Trophoblast cell (in vitro differentiated cells and primary cell): ENCODE results near the gene CHRD.
A peak's percentile ranks its signal among the peaks of the same experiment; 100 is the strongest.

ENCODE experiments used
- DNase-seq, 2 donors: peaks; one replicate each; pipeline ENCODE4 v3.0.0-alpha.2; 2016
- H2AFZ ChIP-seq: 2 replicates; pipeline ENCODE4 v1.6.1; 2013; ENCODE audit warnings: low read length, moderate library complexity, mild to moderate bottlenecking; ENCODE audit not compliant: insufficient read depth, poor library complexity
- H2AK5ac ChIP-seq: 2 replicates; pipeline ENCODE4 v1.6.1; 2013; ENCODE audit warnings: mild to moderate bottlenecking, low read length
- H2BK120ac ChIP-seq: 2 replicates; pipeline ENCODE4 v1.6.1; 2013; ENCODE audit warnings: low read length, mild to moderate bottlenecking, moderate library complexity; ENCODE audit not compliant: insufficient read depth, poor library complexity
- H2BK12ac ChIP-seq: 2 replicates; pipeline ENCODE4 v1.6.1; 2013; ENCODE audit warnings: mild to moderate bottlenecking, low read length, moderate library complexity
- H2BK5ac ChIP-seq: 2 replicates; pipeline ENCODE4 v1.6.1; 2013; ENCODE audit warnings: low read length, low read depth, moderate library complexity, mild to moderate bottlenecking; ENCODE audit not compliant: poor library complexity
- H3K14ac ChIP-seq: 2 replicates; pipeline ENCODE4 v1.6.1; 2013; ENCODE audit warnings: mild to moderate bottlenecking, low read length
- H3K18ac ChIP-seq: 2 replicates; pipeline ENCODE4 v1.6.1; 2013; ENCODE audit warnings: mild to moderate bottlenecking, low read length
- H3K23ac ChIP-seq: 2 replicates; pipeline ENCODE4 v1.6.1; 2013; ENCODE audit warnings: low read length
- H3K27ac ChIP-seq: 2 replicates; pipeline ENCODE4 v1.5.1; 2013; ENCODE audit warnings: low read depth, mild to moderate bottlenecking, inconsistent platforms, low read length, moderate library complexity
- H3K27me3 ChIP-seq: 2 replicates; pipeline ENCODE4 v1.6.1; 2013; ENCODE audit warnings: inconsistent platforms, mild to moderate bottlenecking, low read length, moderate library complexity; ENCODE audit not compliant: insufficient read depth
- H3K36me3 ChIP-seq, 2 experiments: 1 replicate in 1 of 2; 2 replicates in 1 of 2; pipeline ENCODE4 v1.6.1; 2013; ENCODE audit warnings: low read length in 2 of 2, mild to moderate bottlenecking in 2 of 2, moderate library complexity in 1 of 2; ENCODE audit not compliant: insufficient read depth in 2 of 2, control insufficient read depth in 1 of 2
- H3K4ac ChIP-seq: 2 replicates; pipeline ENCODE4 v1.6.1; 2013; ENCODE audit warnings: low read depth, mild to moderate bottlenecking, low read length, moderate library complexity
- H3K4me1 ChIP-seq, 2 experiments: 1 replicate in 1 of 2; 2 replicates in 1 of 2; pipeline ENCODE4 v1.6.1; 2013; ENCODE audit warnings: low read length in 2 of 2, mild to moderate bottlenecking in 2 of 2, moderate library complexity in 1 of 2; ENCODE audit not compliant: insufficient read depth in 2 of 2, control insufficient read depth in 1 of 2
- H3K4me2 ChIP-seq: 2 replicates; pipeline ENCODE4 v1.6.1; 2013; ENCODE audit warnings: inconsistent platforms, mild to moderate bottlenecking, low read length, moderate library complexity
- H3K4me3 ChIP-seq: 2 replicates; pipeline ENCODE4 v1.5.1; 2013; ENCODE audit warnings: mild to moderate bottlenecking, low read depth, low read length, inconsistent platforms
- H3K79me1 ChIP-seq: one replicate; pipeline ENCODE4 v1.6.1; 2013; ENCODE audit warnings: low read length
- H3K79me2 ChIP-seq: 2 replicates; pipeline ENCODE4 v1.6.1; 2013; ENCODE audit warnings: low read length, mild to moderate bottlenecking; ENCODE audit not compliant: control insufficient read depth, insufficient read depth, poor library complexity
- H3K9ac ChIP-seq: 2 replicates; pipeline ENCODE4 v1.6.1; 2013; ENCODE audit warnings: mild to moderate bottlenecking, low read length
- H3K9me3 ChIP-seq: 2 replicates; pipeline ENCODE4 v1.6.1; 2013; ENCODE audit warnings: low read depth, mild to moderate bottlenecking, control low read depth, inconsistent platforms, low read length; ENCODE audit not compliant: insufficient read depth
- H4K12ac ChIP-seq: 2 replicates; pipeline ENCODE4 v1.6.1; 2013; ENCODE audit warnings: low read depth, mild to moderate bottlenecking, low read length, moderate library complexity
- H4K8ac ChIP-seq: 2 replicates; pipeline ENCODE4 v1.6.1; 2013; ENCODE audit warnings: low read depth, mild to moderate bottlenecking, low read length, moderate library complexity
- H4K91ac ChIP-seq: one replicate; pipeline ENCODE4 v1.6.1; 2013; ENCODE audit warnings: low read depth, mild to moderate bottlenecking, low read length, moderate library complexity
- WGBS: extraction: QIAGEN DNeasy Blood & Tissue Kit; methylation state at CpG from one replicate; pipeline ENCODE4 v1.1.7; 2013; ENCODE audit warnings: missing lambda C conversion rate; ENCODE audit not compliant: insufficient read length, insufficient coverage; ENCODE audit errors: extremely low coverage; 5-methylcytosine and 5-hydroxymethylcytosine counted together

Gene CHRD

GRCh38 chr3:184373422-184373821 lies 6.4 kb upstream of the CHRD start:
- H3K18ac ChIP-seq, result no peak overlapping the region
- no peak overlapping the region for H3K4me2 ChIP-seq
- no peaks in the 10 kb centered on the region for H3K27me3 ChIP-seq
- H2BK5ac ChIP-seq, result no peak overlapping the region
- H2BK120ac ChIP-seq, result no peak overlapping the region
- H3K23ac ChIP-seq, result no peak overlapping the region
- H3K9me3 ChIP-seq, result no peaks in the 10 kb centered on the region
- H4K91ac ChIP-seq, result no peak overlapping the region
- H3K4ac ChIP-seq, result no peak overlapping the region
- H3K14ac ChIP-seq, result no peak overlapping the region
- H2AFZ ChIP-seq, result no peak overlapping the region
- H3K79me2 ChIP-seq, result no peaks in the 10 kb centered on the region
- no peak overlapping the region for H3K9ac ChIP-seq
- no peak overlapping the region for H3K27ac ChIP-seq
- peak in 1 of 2 donors; percentile 12 for DNase-seq
- no CpG with 5 or more reads among the region's 6 CpGs for WGBS
- H3K4me3 ChIP-seq, result no peak overlapping the region
- H4K8ac ChIP-seq, result no peak overlapping the region
- no peak overlapping the region for H4K12ac ChIP-seq
- H3K36me3 ChIP-seq, result peaks cover 3 to 8% of the 10 kb centered on the region in 2 experiments
- peaks cover 4 to 5% of the 10 kb centered on the region in 2 experiments for H3K4me1 ChIP-seq
- no peak overlapping the region for H2BK12ac ChIP-seq
- no peak overlapping the region for H2AK5ac ChIP-seq
- H3K79me1 ChIP-seq, result no peaks in the 10 kb centered on the region

GRCh38 chr3:184375747-184376461 lies 4.0 kb upstream of the CHRD start:
- Histone ChIP-seq H3K79me1 (peaks cover 6% of the 10 kb centered on the region), H3K9me3 (no peaks in the 10 kb centered on the region), H3K4me1 (peaks cover 20 to 21% of the 10 kb centered on the region in 2 experiments), H3K36me3 (no peaks in the 10 kb centered on the region), H4K12ac (no peak overlapping the region), H2BK120ac (no peak overlapping the region), H3K27me3 (peaks cover 8% of the 10 kb centered on the region), H3K9ac (no peak overlapping the region), H3K4me3 (no peak overlapping the region), H3K4ac (no peak overlapping the region), H4K91ac (no peak overlapping the region), H2AFZ (no peak overlapping the region), H3K79me2 (no peaks in the 10 kb centered on the region), H3K14ac (no peak overlapping the region), H2BK5ac (no peak overlapping the region), H3K18ac (no peak overlapping the region), H3K4me2 (no peak overlapping the region), H3K27ac (no peak overlapping the region), H2BK12ac (no peak overlapping the region), H4K8ac (no peak overlapping the region), H2AK5ac (no peak overlapping the region), H3K23ac (no peak overlapping the region)
- no CpG with 5 or more reads among the region's 12 CpGs for WGBS
- no peak for DNase-seq

GRCh38 chr3:184377374-184377773 lies 2.5 kb upstream of the CHRD start:
- H3K9me3 ChIP-seq, result peaks cover 2% of the 10 kb centered on the region
- H3K79me2 ChIP-seq, result peaks cover 1% of the 10 kb centered on the region
- peaks cover 0 to 1% of the 10 kb centered on the region in 2 experiments for H3K36me3 ChIP-seq
- peaks cover 6% of the 10 kb centered on the region for H3K79me1 ChIP-seq
- peaks cover 26 to 27% of the 10 kb centered on the region in 2 experiments for H3K4me1 ChIP-seq
- H2BK120ac ChIP-seq, result no peak overlapping the region
- WGBS, result no CpG with 5 or more reads among the region's 5 CpGs
- no peak overlapping the region for H3K4me3 ChIP-seq
- H3K4ac ChIP-seq, result no peak overlapping the region
- no peak overlapping the region for H3K14ac ChIP-seq
- no peak overlapping the region for H3K18ac ChIP-seq
- H3K4me2 ChIP-seq, result no peak overlapping the region
- H2BK12ac ChIP-seq, result no peak overlapping the region
- no peak overlapping the region for H3K23ac ChIP-seq
- H2AFZ ChIP-seq, result no peak overlapping the region
- no peak overlapping the region for H4K12ac ChIP-seq
- no peak overlapping the region for H3K9ac ChIP-seq
- H4K91ac ChIP-seq, result no peak overlapping the region
- H2AK5ac ChIP-seq, result no peak overlapping the region
- peaks cover 19% of the 10 kb centered on the region for H3K27me3 ChIP-seq
- H4K8ac ChIP-seq, result no peak overlapping the region
- no peak for DNase-seq
- no peak overlapping the region for H3K27ac ChIP-seq
- no peak overlapping the region for H2BK5ac ChIP-seq

GRCh38 chr3:184377882-184378445 lies 1.9 kb upstream of the CHRD start, which contains the start of gene THPO:
Gene THPO (minus strand): TSS chr3:184378207. CDS start chr3:184376259, 1,948 bp downstream.
- H3K9ac ChIP-seq, result no peak within 1 kb of the TSS
- peaks cover 1% of the 10 kb centered on the region in 2 experiments for H3K36me3 ChIP-seq
- peaks cover 26 to 27% of the 10 kb centered on the region in 2 experiments for H3K4me1 ChIP-seq
- H2AFZ ChIP-seq, result no peak within 1 kb of the TSS
- H3K4me2 ChIP-seq, result peak within 1 kb of the TSS; percentile 35
- H3K27me3 ChIP-seq, result peaks cover 19% of the 10 kb centered on the region
- peak within 1 kb of the TSS; percentile 41 for H2BK12ac ChIP-seq
- H3K4ac ChIP-seq, result no peak within 1 kb of the TSS
- H3K79me1 ChIP-seq, result peaks cover 6% of the 10 kb centered on the region
- WGBS, result no CpG with 5 or more reads among the region's 7 CpGs
- peak within 1 kb of the TSS; percentile 4 for H4K91ac ChIP-seq
- H3K23ac ChIP-seq, result no peak within 1 kb of the TSS
- H2BK120ac ChIP-seq, result no peak within 1 kb of the TSS
- peak within 1 kb of the TSS; percentile 32 for H2AK5ac ChIP-seq
- DNase-seq, result no peak
- H3K18ac ChIP-seq, result peak within 1 kb of the TSS; percentile 25
- no peak within 1 kb of the TSS for H2BK5ac ChIP-seq
- no peak within 1 kb of the TSS for H3K14ac ChIP-seq
- H4K8ac ChIP-seq, result peak within 1 kb of the TSS; percentile 26
- no peak within 1 kb of the TSS for H3K27ac ChIP-seq
- no peak within 1 kb of the TSS for H4K12ac ChIP-seq
- peaks cover 2% of the 10 kb centered on the region for H3K9me3 ChIP-seq
- H3K79me2 ChIP-seq, result peaks cover 1% of the 10 kb centered on the region
- peak within 1 kb of the TSS; percentile 33 for H3K4me3 ChIP-seq
